ENCODE measurements around the gene KLRB1. TPM values are rescaled to one million over a fixed set of nuclear protein-coding genes. Genes with fewer than 3 reads are reported as not detected.

KLRB1 gene
- total RNA-seq = not detected in 2 replicates

DNA sequence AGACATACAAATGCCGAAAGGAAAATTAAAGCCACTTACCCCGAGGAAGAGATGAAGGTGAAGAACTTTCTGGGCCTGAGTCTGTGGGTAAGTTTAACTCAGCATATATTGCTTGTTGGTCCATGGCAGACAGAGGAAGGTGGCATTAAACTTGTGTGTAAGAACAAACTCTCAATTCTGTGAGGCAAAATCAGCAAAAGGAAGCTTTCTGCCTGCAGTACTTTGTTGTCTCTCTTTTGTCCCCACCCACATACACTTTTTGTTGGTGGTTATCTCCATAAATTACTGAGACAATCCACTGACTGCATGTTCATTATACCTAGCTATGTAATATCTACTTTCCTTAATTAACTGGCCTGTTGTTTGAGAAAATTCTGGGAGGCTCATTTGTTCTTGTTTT lies at the start of gene KLRB1:
Gene KLRB1 (minus strand): TSS at position 201 of the 400 bp plus-strand sequence. CDS start 77 bp downstream, at position 124.

Small RNA genes lying within 50 kb of the gene (small RNA-seq; reads per million reads assigned to genes)
- gene AC010186.4 (not detected), gene RNU6-700P (not detected)

Other genes starting within 250 kb of the KLRB1 start
- gene CLEC2D, start 61.8 kb upstream of the KLRB1 start, total RNA-seq = 0.98 and 2.0 TPM in 2 replicates
- not detected in 2 replicates for gene CLECL1, start 125.2 kb upstream of the KLRB1 start, total RNA-seq
- 1.3 and 1.8 TPM in 2 replicates for gene CD69, start 153.0 kb upstream of the KLRB1 start, total RNA-seq
- gene KLRF1, start 219.6 kb upstream of the KLRB1 start, total RNA-seq = 0.33 TPM in 1 of 2 replicates, not detected in the other